ENCODE results near the gene MRPL11. TPM values are rescaled to one million over a fixed set of nuclear protein-coding genes. Genes with fewer than 3 reads are reported as not detected.

The MRPL11 gene
- total and polyA plus RNA-seq, 5 donors from 2014 or later: 22.7 to 96.9 (median 81.3) TPM

DNA sequence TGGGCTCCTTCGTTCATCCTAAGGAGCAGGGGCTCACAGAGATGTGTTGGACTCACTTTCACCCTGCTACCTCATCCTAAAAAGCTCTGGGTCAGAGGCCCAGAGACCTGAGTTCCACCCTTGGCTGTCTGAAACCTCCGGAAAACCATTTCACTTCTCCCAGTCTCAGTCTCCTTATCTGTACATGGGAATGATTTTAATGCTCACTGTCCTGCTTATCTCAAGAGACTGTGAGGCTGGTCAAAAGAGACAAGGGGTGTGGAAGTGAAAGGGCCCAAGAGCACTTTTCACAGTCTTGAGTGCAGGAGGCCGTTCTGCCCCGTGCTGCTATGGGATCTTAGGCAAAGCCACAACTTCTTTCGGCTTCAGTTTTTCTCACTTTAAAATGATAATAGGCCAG lies 31.0 kb downstream of the MRPL11 start:
- H3K4me3 Mint-ChIP-seq: no peak overlapping the region
- no peaks in the 10 kb centered on the region for H3K36me3 Mint-ChIP-seq
- no peaks in the 10 kb centered on the region for H3K9me3 Mint-ChIP-seq
- peaks cover 19% of the 10 kb centered on the region for H3K27me3 Mint-ChIP-seq
- DNase-seq (no peak), ATAC-seq (ENCODE audit: low read depth in 2 of 2) (no peak)
- Histone ChIP-seq H3K4me1 (ENCODE audit: control insufficient read depth, insufficient read depth, low read length, poor library complexity, severe bottlenecking) (peaks cover 11% of the 10 kb centered on the region), H3K9me3 (ENCODE audit: control insufficient read depth in 2 of 2, low read length in 2 of 2) (no peaks in the 10 kb centered on the region), H3K36me3 (ENCODE audit: control insufficient read depth, insufficient read depth, low read length) (no peaks in the 10 kb centered on the region), H3K4me3 (ENCODE audit: low read depth, low read length) (no peak overlapping the region), H3K27ac (ENCODE audit: insufficient read depth, low read length, poor library complexity, severe bottlenecking) (no peak overlapping the region), H3K27me3 (ENCODE audit: control insufficient read depth, insufficient read depth, low read length) (no peaks in the 10 kb centered on the region)
- H3K4me1 Mint-ChIP-seq: peaks cover 0 to 6% (median 1%) of the 10 kb centered on the region in 4 donors
- H3K27ac Mint-ChIP-seq: no peak overlapping the region

DNA sequence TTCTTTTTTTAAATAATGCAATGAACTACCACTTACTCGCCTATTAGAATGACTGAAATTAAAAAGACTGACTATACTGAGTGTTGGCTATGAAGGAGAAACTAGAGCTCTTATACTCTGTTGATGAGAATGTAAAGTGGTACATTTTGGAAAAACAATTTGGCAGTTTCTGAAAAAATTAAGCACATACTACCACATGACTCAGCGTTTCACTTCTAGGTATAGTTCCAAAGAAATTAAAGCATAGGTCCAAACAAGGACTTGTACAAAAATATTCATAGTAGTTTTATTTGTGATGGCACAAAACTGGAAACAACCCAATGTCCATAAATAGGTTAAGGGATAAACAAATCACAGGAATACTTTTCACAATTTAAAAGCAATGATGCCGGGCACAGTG lies 44.7 kb downstream of the MRPL11 start:
- peaks cover 11% of the 10 kb centered on the region for H3K27me3 Mint-ChIP-seq
- H3K27ac ChIP-seq (ENCODE audit: insufficient read depth, low read length, poor library complexity, severe bottlenecking): no peak overlapping the region

DNA sequence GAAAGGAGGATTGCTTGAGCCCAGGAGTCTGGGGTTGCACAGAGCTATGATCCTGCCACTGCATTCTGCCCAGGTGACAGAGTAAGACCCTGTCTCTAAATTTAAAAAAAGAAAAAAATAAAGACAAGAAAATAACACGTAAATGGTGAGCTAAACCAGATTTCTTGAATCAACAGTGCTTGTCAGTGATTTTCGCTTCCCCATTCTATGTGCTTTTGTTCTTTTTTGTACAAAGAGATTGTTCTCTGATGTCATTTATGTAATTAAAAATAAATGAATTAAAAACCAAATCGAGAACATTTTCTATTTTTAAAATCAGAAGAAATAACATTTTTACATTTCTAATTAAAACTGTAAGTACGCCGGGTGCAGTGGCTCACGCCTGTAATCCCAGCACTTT lies 47.3 kb downstream of the MRPL11 start:
- Histone ChIP-seq H3K27me3 (ENCODE audit: control insufficient read depth, insufficient read depth, low read length) (peaks cover 3% of the 10 kb centered on the region), H3K4me1 (ENCODE audit: control insufficient read depth, insufficient read depth, low read length, poor library complexity, severe bottlenecking) (peaks cover 1% of the 10 kb centered on the region), H3K9me3 (ENCODE audit: control insufficient read depth in 2 of 2, low read length in 2 of 2) (no peaks in the 10 kb centered on the region), H3K4me3 (ENCODE audit: low read depth, low read length) (no peak overlapping the region), H3K27ac (ENCODE audit: insufficient read depth, low read length, poor library complexity, severe bottlenecking) (no peak overlapping the region), H3K36me3 (ENCODE audit: control insufficient read depth, insufficient read depth, low read length) (no peaks in the 10 kb centered on the region)
- Mint-ChIP-seq H3K27ac (no peak overlapping the region), H3K4me3 (no peak overlapping the region), H3K9me3 (no peaks in the 10 kb centered on the region), H3K4me1 (peaks cover 2 to 7% (median 3%) of the 10 kb centered on the region in 4 donors), H3K36me3 (no peaks in the 10 kb centered on the region), H3K27me3 (peaks cover 16% of the 10 kb centered on the region)
- ATAC-seq (ENCODE audit: low read depth in 2 of 2) (no peak), DNase-seq (no peak)

More for the DNA sequence above, 44.7 kb downstream of the MRPL11 start:
- Histone ChIP-seq H3K9me3 (ENCODE audit: control insufficient read depth in 2 of 2, low read length in 2 of 2) (no peaks in the 10 kb centered on the region), H3K36me3 (ENCODE audit: control insufficient read depth, insufficient read depth, low read length) (no peaks in the 10 kb centered on the region), H3K4me1 (ENCODE audit: control insufficient read depth, insufficient read depth, low read length, poor library complexity, severe bottlenecking) (no peaks in the 10 kb centered on the region), H3K27me3 (ENCODE audit: control insufficient read depth, insufficient read depth, low read length) (peaks cover 3% of the 10 kb centered on the region), H3K4me3 (ENCODE audit: low read depth, low read length) (no peak overlapping the region)
- Mint-ChIP-seq H3K4me1 (peaks cover 0 to 4% (median 0%) of the 10 kb centered on the region in 4 donors), H3K27ac (no peak overlapping the region), H3K4me3 (no peak overlapping the region), H3K36me3 (no peaks in the 10 kb centered on the region), H3K9me3 (no peaks in the 10 kb centered on the region)
- no peak for DNase-seq
- no peak for ATAC-seq (ENCODE audit: low read depth in 2 of 2)

DNA sequence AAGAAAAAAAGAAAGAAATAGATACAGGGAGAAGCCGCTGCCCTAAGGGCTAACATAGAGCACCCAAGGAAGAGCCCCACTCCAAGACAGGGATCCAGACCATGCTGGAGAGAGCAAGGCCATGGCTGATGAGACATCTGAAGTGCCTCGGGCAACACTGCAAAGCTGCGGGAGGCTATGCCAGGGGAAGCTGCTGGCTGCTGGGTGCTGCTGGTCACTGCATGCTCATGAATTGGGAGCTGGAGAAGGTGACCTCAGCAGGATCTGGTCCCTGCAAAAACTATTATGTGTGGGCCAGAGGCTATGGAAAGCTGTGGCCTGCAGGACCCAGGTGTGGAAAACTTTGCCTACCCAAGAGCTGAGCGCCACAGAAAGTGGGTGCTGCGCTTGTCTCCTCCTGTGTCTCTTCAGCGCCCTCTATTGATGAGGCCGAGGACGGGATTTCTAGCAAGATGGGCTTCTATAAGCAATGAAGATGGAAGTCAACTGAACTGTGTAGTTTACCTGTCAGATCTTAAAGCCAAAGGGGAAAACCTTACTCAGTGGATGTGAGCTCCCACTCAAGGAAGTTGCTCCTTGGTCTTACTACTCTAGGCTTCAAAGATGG lies 49.8 kb downstream of the MRPL11 start:
- H3K27me3 ChIP-seq (ENCODE audit: control insufficient read depth, insufficient read depth, low read length): no peaks in the 10 kb centered on the region
- Mint-ChIP-seq H3K36me3 (no peaks in the 10 kb centered on the region), H3K4me3 (no peak overlapping the region), H3K27ac (no peak overlapping the region), H3K27me3 (peaks cover 12% of the 10 kb centered on the region), H3K4me1 (peaks cover 6 to 11% (median 7%) of the 10 kb centered on the region in 4 donors), H3K9me3 (no peaks in the 10 kb centered on the region)
- ATAC-seq (ENCODE audit: low read depth in 2 of 2): peak; percentile 57 to 64
- H3K36me3 ChIP-seq (ENCODE audit: control insufficient read depth, insufficient read depth, low read length): no peaks in the 10 kb centered on the region
- H3K4me3 ChIP-seq (ENCODE audit: low read depth, low read length): no peak overlapping the region
- H3K9me3 ChIP-seq (ENCODE audit: control insufficient read depth in 2 of 2, low read length in 2 of 2): no peaks in the 10 kb centered on the region
- no peak overlapping the region for H3K27ac ChIP-seq (ENCODE audit: insufficient read depth, low read length, poor library complexity, severe bottlenecking)
- peaks cover 5% of the 10 kb centered on the region for H3K4me1 ChIP-seq (ENCODE audit: control insufficient read depth, insufficient read depth, low read length, poor library complexity, severe bottlenecking)
- DNase-seq: peak; percentile 46 to 87 (median 69)

DNA sequence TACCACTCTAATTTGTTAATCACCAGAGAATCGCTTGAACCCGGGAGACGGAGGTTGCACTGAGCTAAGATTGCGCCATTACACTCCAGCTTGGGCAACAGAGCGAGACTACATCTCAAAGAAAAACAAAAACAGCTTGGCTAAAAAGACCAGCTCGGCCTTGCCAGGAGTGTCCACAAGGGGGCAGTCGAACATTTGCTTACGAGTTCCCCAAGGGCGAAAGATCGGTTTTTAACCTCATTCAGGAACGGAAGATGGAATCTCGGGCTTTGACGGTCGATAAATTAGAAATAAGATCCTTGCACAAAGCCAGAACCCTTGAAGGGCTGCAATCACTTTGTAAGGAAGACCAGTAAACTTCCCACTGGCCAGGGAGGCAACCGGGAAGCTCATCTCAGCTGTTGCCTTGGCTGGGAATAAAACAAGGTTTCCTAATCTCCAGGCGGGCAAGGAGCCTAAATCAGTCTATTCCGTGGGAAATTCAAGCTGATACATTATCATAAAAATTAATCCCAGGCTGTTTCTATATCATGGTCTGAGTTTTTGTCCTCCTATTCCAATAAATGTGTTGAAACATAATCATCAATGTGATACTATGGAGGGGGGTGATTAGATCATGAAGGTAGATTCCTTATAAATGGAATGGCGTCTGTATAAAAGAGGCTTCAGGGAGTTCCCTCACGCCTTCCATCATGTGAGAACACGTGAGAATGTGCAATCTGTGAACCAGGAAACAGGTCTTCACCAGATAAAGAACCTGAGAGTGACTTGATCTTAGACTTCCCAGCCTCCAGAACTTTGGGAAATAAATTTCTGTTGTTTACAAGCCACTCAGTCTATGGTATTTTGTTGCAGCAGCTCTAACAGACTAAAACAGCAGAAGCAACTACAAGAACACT lies 52.2 kb downstream of the MRPL11 start:
- Mint-ChIP-seq H3K4me3 (peak overlapping the region in 2 of 4 donors; percentile 7 to 24), H3K9me3 (no peaks in the 10 kb centered on the region), H3K36me3 (no peaks in the 10 kb centered on the region), H3K4me1 (peaks cover 6 to 11% (median 7%) of the 10 kb centered on the region in 4 donors), H3K27ac (peak overlapping the region in 1 of 3 donors; percentile 10), H3K27me3 (peaks cover 10% of the 10 kb centered on the region)
- Histone ChIP-seq H3K4me3 (ENCODE audit: low read depth, low read length) (peak overlapping the region; percentile 31), H3K4me1 (ENCODE audit: control insufficient read depth, insufficient read depth, low read length, poor library complexity, severe bottlenecking) (peaks cover 5% of the 10 kb centered on the region), H3K27ac (ENCODE audit: insufficient read depth, low read length, poor library complexity, severe bottlenecking) (no peak overlapping the region), H3K36me3 (ENCODE audit: control insufficient read depth, insufficient read depth, low read length) (no peaks in the 10 kb centered on the region), H3K27me3 (ENCODE audit: control insufficient read depth, insufficient read depth, low read length) (no peaks in the 10 kb centered on the region), H3K9me3 (ENCODE audit: control insufficient read depth in 2 of 2, low read length in 2 of 2) (no peaks in the 10 kb centered on the region)
- DNase-seq (peak; percentile 66 to 81 (median 77)), ATAC-seq (ENCODE audit: low read depth in 2 of 2) (peak; percentile 50 to 74)

Other genes with a start within 250 kb of the MRPL11 start
- 42.1 TPM for gene KLC2, start 181.1 kb downstream of the MRPL11 start, total RNA-seq
- 1 to 10 TPM; 2.5 to 3.8 (median 3.3) TPM for gene KLC2, start 181.1 kb downstream of the MRPL11 start, polyA plus RNA-seq
- gene RAB1B, start 170.2 kb downstream of the MRPL11 start, total RNA-seq: 79.6 TPM
- gene RAB1B, start 170.2 kb downstream of the MRPL11 start, polyA plus RNA-seq: 10 to 100 TPM; 13.1 to 19.6 (median 15.1) TPM
- gene CNIH2, start 160.7 kb downstream of the MRPL11 start, total RNA-seq: 4.5 TPM
- not detected for gene CNIH2, start 160.7 kb downstream of the MRPL11 start, polyA plus RNA-seq
- gene YIF1A, start 149.7 kb downstream of the MRPL11 start, total RNA-seq: 29.3 TPM
- gene YIF1A, start 149.7 kb downstream of the MRPL11 start, polyA plus RNA-seq: 10 to 100 TPM; 48.3 to 71.3 (median 55.3) TPM
- gene TMEM151A, start 147.0 kb downstream of the MRPL11 start, total RNA-seq: not detected
- not detected for gene TMEM151A, start 147.0 kb downstream of the MRPL11 start, polyA plus RNA-seq
- 0.30 TPM for gene CD248, start 121.8 kb downstream of the MRPL11 start, total RNA-seq
- under 1 TPM; 0.06 to 0.11 (median 0.10) TPM for gene CD248, start 121.8 kb downstream of the MRPL11 start, polyA plus RNA-seq
- gene RIN1, start 102.4 kb downstream of the MRPL11 start, total RNA-seq: 0.57 TPM
- 1 to 10 TPM in 1 of 4 donors, under 1 TPM in 3; 0.33 to 1.0 (median 0.95) TPM for gene RIN1, start 102.4 kb downstream of the MRPL11 start, polyA plus RNA-seq
- 53.4 TPM for gene BRMS1, start 93.7 kb downstream of the MRPL11 start, total RNA-seq
- gene BRMS1, start 93.7 kb downstream of the MRPL11 start, polyA plus RNA-seq: 10 to 100 TPM; 74.7 to 90.4 (median 82.5) TPM
- 3.5 TPM for gene B4GAT1, start 91.2 kb downstream of the MRPL11 start, total RNA-seq
- gene B4GAT1, start 91.2 kb downstream of the MRPL11 start, polyA plus RNA-seq: 10 to 100 TPM in 3 of 4 donors, 1 to 10 TPM in 1; 8.4 to 15.1 (median 12.3) TPM
- 3.4 TPM for gene SLC29A2, start 67.1 kb downstream of the MRPL11 start, total RNA-seq
- 1 to 10 TPM in 3 of 4 donors, under 1 TPM in 1; 0.83 to 2.3 (median 1.6) TPM for gene SLC29A2, start 67.1 kb downstream of the MRPL11 start, polyA plus RNA-seq
- not detected for gene NPAS4, start 17.8 kb downstream of the MRPL11 start, total RNA-seq
- gene NPAS4, start 17.8 kb downstream of the MRPL11 start, polyA plus RNA-seq: not detected
- 9.6 TPM for gene PELI3, start 28.1 kb upstream of the MRPL11 start, total RNA-seq
- gene PELI3, start 28.1 kb upstream of the MRPL11 start, polyA plus RNA-seq: 1 to 10 TPM; 4.4 to 9.3 (median 5.7) TPM
- 29.5 TPM for gene DPP3, start 41.6 kb upstream of the MRPL11 start, total RNA-seq
- gene DPP3, start 41.6 kb upstream of the MRPL11 start, polyA plus RNA-seq: 10 to 100 TPM; 27.1 to 38.7 (median 32.8) TPM
- gene BBS1, start 71.8 kb upstream of the MRPL11 start, total RNA-seq: 16.4 TPM
- gene BBS1, start 71.8 kb upstream of the MRPL11 start, polyA plus RNA-seq: 1 to 10 TPM; 5.6 to 9.4 (median 7.0) TPM
- gene ZDHHC24, start 107.2 kb upstream of the MRPL11 start, total RNA-seq: 15.5 TPM
- gene ZDHHC24, start 107.2 kb upstream of the MRPL11 start, polyA plus RNA-seq: 10 to 100 TPM; 14.1 to 20.6 (median 15.0) TPM
- gene ACTN3, start 108.1 kb upstream of the MRPL11 start, total RNA-seq: not detected
- not detected for gene ACTN3, start 108.1 kb upstream of the MRPL11 start, polyA plus RNA-seq
- 6.9 TPM for gene CTSF, start 129.8 kb upstream of the MRPL11 start, total RNA-seq
- 10 to 100 TPM; 17.3 to 28.6 (median 17.9) TPM for gene CTSF, start 129.8 kb upstream of the MRPL11 start, polyA plus RNA-seq
- 0.35 TPM for gene CCDC87, start 154.2 kb upstream of the MRPL11 start, total RNA-seq
- not detected for gene CCDC87, start 154.2 kb upstream of the MRPL11 start, polyA plus RNA-seq
- gene CCS, start 154.3 kb upstream of the MRPL11 start, total RNA-seq: 31.4 TPM
- 10 to 100 TPM; 31.0 to 37.8 (median 35.6) TPM for gene CCS, start 154.3 kb upstream of the MRPL11 start, polyA plus RNA-seq
- gene RBM14, start 177.8 kb upstream of the MRPL11 start, total RNA-seq: 233 TPM
- 10 to 100 TPM; 56.7 to 76.9 (median 69.2) TPM for gene RBM14, start 177.8 kb upstream of the MRPL11 start, polyA plus RNA-seq
- 201 TPM for gene RBM4, start 199.9 kb upstream of the MRPL11 start, total RNA-seq
- 100 to 1,000 TPM; 286 to 306 (median 295) TPM for gene RBM4, start 199.9 kb upstream of the MRPL11 start, polyA plus RNA-seq
- gene RBM4B, start 239.0 kb upstream of the MRPL11 start, total RNA-seq: 10.0 TPM
- 10 to 100 TPM; 12.6 to 17.6 (median 15.3) TPM for gene RBM4B, start 239.0 kb upstream of the MRPL11 start, polyA plus RNA-seq

All from CD4-positive, CD25-positive, alpha-beta regulatory T cell (primary cell).